Omental fat pad (tissue), 4 donors: Measurements from ENCODE around the gene LCLAT1. TPM values are rescaled to one million over a fixed set of nuclear protein-coding genes. Genes with fewer than 3 reads are reported as not detected.

ENCODE experiments used
- ATAC-seq: fragments of 150-250 bp; one replicate; pipeline ENCODE4 v1.9.1; 2016; ENCODE audit warnings: mild to moderate bottlenecking, moderate library complexity; ENCODE audit not compliant: low FRiP score
- DNase-seq: peaks from one replicate; pipeline ENCODE4 v3.0.0-alpha.2; 2019; ENCODE audit warnings: low spot score
- total RNA-seq, 4 donors: library from RNA; depleted of rRNA; stranded (reverse); fragments of >200 nt; gene quantifications; one replicate each; pipeline ENCODE4 v1.1.0, GENCODE V29; 2016
- TF ChIP-seq, protein P1 (sequence below), 3 donors: fragments of 450-650 bp; IDR thresholded peaks; one replicate each; pipeline ENCODE4 v1.5.1; 2016 to 2017; ENCODE audit warnings: antibody characterized with exemption in 3 of 3, mild to moderate bottlenecking in 3 of 3, moderate library complexity in 2 of 3

LCLAT1 gene
- total RNA-seq, 4 donors from 2014 or later = 6.7 to 10.9 (median 8.7) TPM

DNA sequence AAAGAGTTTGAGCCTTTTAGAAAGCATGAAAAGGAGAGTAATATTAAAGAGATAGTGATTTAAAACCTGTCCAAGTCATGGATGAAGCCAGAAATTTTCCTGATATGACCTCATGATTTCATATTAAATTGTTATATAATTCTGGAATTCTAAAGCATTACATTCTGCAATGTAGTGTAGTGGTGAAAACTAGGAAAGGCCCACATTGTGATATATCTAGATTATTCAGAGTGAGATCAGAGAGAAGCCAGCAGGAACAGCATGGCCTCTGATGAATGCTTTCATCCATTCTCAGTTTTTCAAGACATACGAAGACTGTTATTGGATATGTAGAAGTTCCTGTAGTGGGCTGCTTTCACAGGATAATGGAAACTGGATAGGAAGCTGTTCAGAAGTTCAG lies 98.8 kb downstream of the LCLAT1 start:
- TF ChIP-seq, protein P1, sequence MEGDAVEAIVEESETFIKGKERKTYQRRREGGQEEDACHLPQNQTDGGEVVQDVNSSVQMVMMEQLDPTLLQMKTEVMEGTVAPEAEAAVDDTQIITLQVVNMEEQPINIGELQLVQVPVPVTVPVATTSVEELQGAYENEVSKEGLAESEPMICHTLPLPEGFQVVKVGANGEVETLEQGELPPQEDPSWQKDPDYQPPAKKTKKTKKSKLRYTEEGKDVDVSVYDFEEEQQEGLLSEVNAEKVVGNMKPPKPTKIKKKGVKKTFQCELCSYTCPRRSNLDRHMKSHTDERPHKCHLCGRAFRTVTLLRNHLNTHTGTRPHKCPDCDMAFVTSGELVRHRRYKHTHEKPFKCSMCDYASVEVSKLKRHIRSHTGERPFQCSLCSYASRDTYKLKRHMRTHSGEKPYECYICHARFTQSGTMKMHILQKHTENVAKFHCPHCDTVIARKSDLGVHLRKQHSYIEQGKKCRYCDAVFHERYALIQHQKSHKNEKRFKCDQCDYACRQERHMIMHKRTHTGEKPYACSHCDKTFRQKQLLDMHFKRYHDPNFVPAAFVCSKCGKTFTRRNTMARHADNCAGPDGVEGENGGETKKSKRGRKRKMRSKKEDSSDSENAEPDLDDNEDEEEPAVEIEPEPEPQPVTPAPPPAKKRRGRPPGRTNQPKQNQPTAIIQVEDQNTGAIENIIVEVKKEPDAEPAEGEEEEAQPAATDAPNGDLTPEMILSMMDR (IDR thresholded peaks at IDR 0.05) = no peak
- ATAC-seq (peak; percentile 80), DNase-seq (no peak)

DNA sequence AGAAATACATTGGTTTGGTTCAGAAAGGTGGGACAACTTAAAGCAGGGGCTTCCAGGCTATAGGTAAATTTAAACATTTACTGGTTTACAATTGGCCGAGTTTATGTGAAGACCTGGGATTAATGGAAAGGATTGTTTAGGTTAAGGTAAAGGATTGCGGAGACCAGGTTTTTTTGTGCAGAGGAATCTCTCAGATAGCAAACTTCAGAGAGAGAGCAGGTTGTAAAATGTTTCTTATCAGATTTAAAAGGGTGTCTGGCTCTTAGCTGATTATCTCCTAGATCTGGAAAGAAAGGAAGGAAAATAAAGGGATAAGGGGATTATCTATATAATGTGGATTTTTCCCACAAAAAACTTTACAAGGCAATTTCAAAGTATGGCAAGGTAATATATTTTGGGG lies 101.3 kb downstream of the LCLAT1 start:
- ATAC-seq (no peak), DNase-seq (no peak)
- TF ChIP-seq, protein P1 (IDR thresholded peaks at IDR 0.05) = no peak

DNA sequence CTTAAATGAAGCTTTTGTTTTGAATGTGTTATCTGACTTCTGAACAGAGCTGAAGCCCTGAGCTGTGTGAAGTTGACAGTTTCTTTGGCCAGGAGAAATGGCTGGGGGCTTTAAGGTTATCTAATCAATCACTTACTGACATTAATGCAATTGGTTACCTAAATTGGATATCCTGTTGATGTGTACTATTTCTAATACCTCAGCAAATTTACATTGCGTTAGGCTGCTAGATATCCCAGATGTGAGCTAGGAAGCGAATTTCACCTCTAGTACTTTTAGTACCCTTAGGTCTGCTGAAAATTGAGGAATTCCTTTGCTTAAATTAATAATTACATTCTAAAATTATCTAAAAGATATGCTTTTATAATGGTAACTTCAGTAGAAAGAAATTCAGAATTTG lies 102.0 kb downstream of the LCLAT1 start:
- TF ChIP-seq, protein P1 (IDR thresholded peaks at IDR 0.05) = no peak
- ATAC-seq = no peak
- DNase-seq = no peak

DNA sequence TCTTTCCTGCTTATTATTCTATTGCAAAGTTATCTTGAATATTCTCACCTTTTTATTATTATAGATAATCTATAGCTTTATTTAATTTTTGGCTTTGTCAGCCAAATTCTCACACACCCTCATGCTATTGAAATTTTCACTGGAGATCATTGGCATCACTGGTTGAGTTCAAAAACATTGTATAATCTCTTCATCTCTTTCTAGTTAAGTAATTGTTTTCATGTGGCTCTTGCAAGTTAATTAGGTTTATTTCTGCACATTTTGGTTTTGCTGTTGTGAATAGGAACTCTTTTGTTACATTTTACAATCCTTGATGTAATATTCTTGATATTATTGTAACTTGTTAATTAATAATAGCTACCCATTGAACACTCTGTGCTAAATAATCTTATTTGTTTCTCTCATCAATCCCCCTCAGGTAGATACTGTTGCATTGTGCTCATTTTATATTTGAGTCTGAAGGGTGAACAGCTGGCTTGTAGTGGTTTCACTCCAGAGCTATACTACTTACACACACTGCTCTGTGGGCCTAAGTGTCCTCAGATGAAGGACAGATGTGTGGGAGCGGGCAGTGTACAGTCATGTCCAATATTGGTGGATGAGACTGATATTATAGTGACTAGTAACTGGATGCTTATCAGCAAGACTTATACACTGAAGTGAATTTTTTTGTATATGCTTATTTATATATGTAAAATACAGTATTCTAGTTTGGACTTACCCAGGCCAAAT lies 112.7 kb downstream of the LCLAT1 start:
- DNase-seq = no peak
- no peak for ATAC-seq
- TF ChIP-seq, protein P1 (IDR thresholded peaks at IDR 0.05) = no peak

DNA sequence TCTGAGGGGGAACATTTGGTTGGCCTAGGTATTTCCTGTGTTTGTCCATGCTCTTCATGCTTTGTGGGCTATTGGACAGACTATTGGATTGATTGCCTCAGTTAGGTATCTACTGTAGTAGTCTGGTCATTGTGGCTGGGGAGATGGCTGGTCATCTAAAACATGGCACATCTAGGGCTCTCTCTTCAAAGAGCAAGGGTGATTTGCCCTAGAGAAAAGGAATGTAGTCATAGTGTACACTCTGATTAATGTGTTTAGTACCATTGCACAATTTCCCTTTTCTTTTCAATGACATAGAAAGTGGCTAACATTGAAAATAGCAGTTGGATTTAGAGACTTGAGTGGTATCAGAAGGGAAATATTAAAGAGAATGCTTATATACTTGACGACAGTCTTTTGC lies 114.3 kb downstream of the LCLAT1 start:
- no peak for ATAC-seq
- TF ChIP-seq, protein P1 (IDR thresholded peaks at IDR 0.05) = no peak
- DNase-seq = no peak

DNA sequence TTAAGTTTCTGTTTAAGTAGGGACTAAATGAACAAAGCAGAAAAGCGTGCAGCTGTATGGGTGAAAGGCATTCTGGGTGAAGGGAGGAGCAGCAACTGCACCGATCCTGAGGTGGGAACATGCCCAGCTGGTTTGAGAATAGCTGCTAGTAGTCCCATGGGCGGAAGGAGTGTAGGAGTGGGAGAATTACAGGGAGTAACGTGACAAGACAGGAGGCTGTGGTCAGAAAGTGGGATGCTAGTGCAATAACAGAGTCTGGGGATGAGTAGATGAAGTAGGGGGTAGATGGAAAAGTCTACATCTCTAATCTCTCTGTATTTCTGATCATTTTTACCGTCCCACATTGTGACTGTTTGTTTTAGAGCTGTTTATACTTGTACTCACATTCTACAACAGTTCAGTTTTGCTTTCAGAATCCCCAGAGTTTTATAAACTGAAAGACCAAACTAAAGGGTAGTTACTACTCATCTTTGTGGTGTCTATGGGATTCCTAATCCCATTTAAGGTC lies 118.9 kb downstream of the LCLAT1 start:
- TF ChIP-seq, protein P1 (IDR thresholded peaks at IDR 0.05) = no peak
- DNase-seq (no peak), ATAC-seq (no peak)

DNA sequence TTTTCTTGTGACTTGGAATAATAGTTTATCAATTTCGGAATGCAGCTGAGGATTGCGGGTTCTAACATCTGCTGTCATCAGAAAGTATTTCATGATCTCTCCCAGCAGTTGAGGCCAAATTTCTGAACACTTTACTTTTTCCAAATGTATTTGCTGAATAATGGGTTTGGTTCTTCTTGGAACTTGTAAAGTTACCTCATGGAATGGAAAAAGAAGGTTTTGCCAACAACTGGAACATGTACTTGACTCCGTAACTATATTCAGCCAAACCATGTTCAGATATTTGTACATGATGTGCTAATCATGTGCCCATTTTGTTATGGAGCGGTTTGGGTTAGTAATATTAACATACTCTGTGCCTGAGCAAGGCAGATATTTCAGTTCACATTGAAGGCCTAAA lies 119.6 kb downstream of the LCLAT1 start:
- TF ChIP-seq, protein P1 (IDR thresholded peaks at IDR 0.05) = no peak
- DNase-seq (no peak), ATAC-seq (no peak)
